Right lobe of liver (tissue), 6 donors: ENCODE results near the gene TMEM248. TPM values are rescaled to one million over a fixed set of nuclear protein-coding genes. Genes with fewer than 3 reads are reported as not detected.

Experiments used
- ATAC-seq, 4 donors: fragments of 200-7000 bp; cut with Tn5 transposase; one replicate each; pipeline ENCODE4 v1.9.1; 2020; ENCODE audit warnings: mild to moderate bottlenecking in 4 of 4, moderate library complexity in 4 of 4
- DNase-seq, 3 donors: peaks; one replicate each; pipeline ENCODE4 v3.0.0-alpha.2; 2020
- H3K27ac ChIP-seq, 3 donors: fragments of 200-600 bp; one replicate each; pipeline ENCODE4 v1.8.0; 2022
- H3K27me3 ChIP-seq, 2 donors: fragments of 200-600 bp; one replicate each; pipeline ENCODE4 v1.8.0; 2022
- H3K36me3 ChIP-seq, 4 donors: fragments of 200-600 bp; sonication (generic) in 1 of 4; one replicate each; pipeline versions ENCODE4 v1.5.1 to v1.8.0; 2017 to 2022; ENCODE audit warnings: control low read depth in 1 of 4
- H3K4me1 ChIP-seq, 4 donors: fragments of 200-600 bp; sonication (generic) in 1 of 4; one replicate each; pipeline versions ENCODE4 v1.5.1 to v1.8.0; 2017 to 2022; ENCODE audit warnings: control low read depth in 1 of 4
- H3K4me3 ChIP-seq, 3 donors: fragments of 200-600 bp; one replicate each; pipeline ENCODE4 v1.8.0; 2022
- H3K9me3 ChIP-seq, 4 donors: fragments of 200-600 bp; sonication (generic) in 1 of 4; one replicate each; pipeline versions ENCODE4 v1.5.1 to v1.8.0; 2017 to 2022; ENCODE audit warnings: control low read depth in 1 of 4
- CTCF ChIP-seq, 4 donors: fragments of 200-600 bp in 3 of 4; fragments of 450-650 bp in 1 of 4; IDR thresholded peaks; one replicate each; pipeline versions ENCODE4 v1.5.1 to v1.8.0; 2016 to 2022; ENCODE audit warnings: antibody characterized with exemption in 4 of 4, mild to moderate bottlenecking in 2 of 4
- POLR2A ChIP-seq: fragments of 450-650 bp; IDR thresholded peaks from one replicate; pipeline ENCODE4 v1.6.1; 2017; ENCODE audit warnings: antibody characterized with exemption, mild to moderate bottlenecking
- WGBS: methylation state at CpG from one replicate; pipeline ENCODE4 v1.1.6; 2018; ENCODE audit warnings: low coverage, low lambda C conversion rate; ENCODE audit not compliant: insufficient coverage; ENCODE audit errors: missing lambda C conversion rate; 5-methylcytosine and 5-hydroxymethylcytosine counted together
- intact Hi-C, 2 donors: fragments of 100-400 bp; cut with DNase I; formaldehyde crosslinking; loops; one replicate each; pipeline versions ENCODE4 v1.11.2 to v1.14.1; 2022
- total RNA-seq, 6 experiments: library from RNA; depleted of rRNA in 2 of 6; stranded (reverse); fragments of >200 nt in 2 of 6; fragmentation: NEBNext Ultra II Directional in 3 of 6; extraction: Animal tissue kit (Norgen Biotek cat#: 25700) in 3 of 6; gene quantifications; one replicate each; pipeline versions ENCODE4 v1.1.0 to v1.2.4, GENCODE V29; 2016 to 2023
- donor health status: DM: no; HTN: yes; CAD: no.
- donor health status: DM: no; HTN: no; CAD: no.
- donor health status: DM: no; HTN: no; CAD: no.
- donor health status: DM: no; HTN: yes; CAD: no.
- donor health status: DM: no; HTN: yes; CAD: no.

TMEM248 gene
- total RNA-seq, 6 experiments from 2014 or later: 53.3 to 76.5 (median 63.2) TPM

GRCh38 chr7:66921396-66921917 lies 432 bp downstream of the TMEM248 start:
- H3K9me3 ChIP-seq: no peaks in the 10 kb centered on the region
- DNase-seq: peak; percentile 48 to 78 (median 60)
- 0% methylated on average over 7 of the region's 47 CpGs for WGBS
- H3K4me1 ChIP-seq: peaks cover 0 to 28% (median 8%) of the 10 kb centered on the region in 4 donors
- intact Hi-C loops: no loop called here
- peak; percentile 45 to 52 (median 49) for ATAC-seq
- H3K36me3 ChIP-seq: peaks cover 0 to 4% (median 0%) of the 10 kb centered on the region in 4 donors
- H3K27me3 ChIP-seq: no peaks in the 10 kb centered on the region
- peak overlapping the region; percentile 83 to 90 (median 88) for H3K4me3 ChIP-seq
- no peak for TF ChIP-seq POLR2A
- H3K27ac ChIP-seq: peak overlapping the region; percentile 70 to 87 (median 85)

GRCh38 chr7:66921918-66922486 lies 977 bp downstream of the TMEM248 start:
- no peaks in the 10 kb centered on the region for H3K27me3 ChIP-seq
- TF ChIP-seq POLR2A (no peak), CTCF (IDR thresholded peaks at IDR 0.05) (no peak)
- no peaks in the 10 kb centered on the region for H3K9me3 ChIP-seq
- DNase-seq: no peak
- peak in 1 of 4 donors; percentile 9 for ATAC-seq
- WGBS: 2% methylated on average over 12 of the region's 15 CpGs
- peak overlapping the region; percentile 70 to 87 (median 85) for H3K27ac ChIP-seq
- peaks cover 0 to 34% (median 8%) of the 10 kb centered on the region in 4 donors for H3K4me1 ChIP-seq
- H3K4me3 ChIP-seq: peak overlapping the region; percentile 83 to 90 (median 88)
- H3K36me3 ChIP-seq: peaks cover 0 to 4% (median 0%) of the 10 kb centered on the region in 4 donors
- intact Hi-C loops: no loop called here

- ATAC-seq (no peak), DNase-seq (no peak)
- Histone ChIP-seq H3K27ac (no peak overlapping the region), H3K4me1 (peaks cover 0 to 36% (median 8%) of the 10 kb centered on the region in 4 donors), H3K36me3 (peaks cover 0 to 4% (median 0%) of the 10 kb centered on the region in 4 donors), H3K27me3 (no peaks in the 10 kb centered on the region), H3K9me3 (no peaks in the 10 kb centered on the region), H3K4me3 (no peak overlapping the region)
- TF ChIP-seq CTCF (IDR thresholded peaks at IDR 0.05) (no peak), POLR2A (no peak)
- intact Hi-C loops: no loop called here
- WGBS: 85% methylated on average over 3 of the region's 3 CpGs
Observed at GRCh38 chr7:66925255-66925654, 4.2 kb downstream of the TMEM248 start.

GRCh38 chr7:66927348-66927948 lies 6.4 kb downstream of the TMEM248 start:
- no peak for ATAC-seq
- WGBS: 41% methylated on average over 7 of the region's 7 CpGs
- peaks cover 0 to 28% (median 5%) of the 10 kb centered on the region in 4 donors for H3K4me1 ChIP-seq
- intact Hi-C loops: no loop called here
- H3K9me3 ChIP-seq: no peaks in the 10 kb centered on the region
- H3K4me3 ChIP-seq: no peak overlapping the region
- no peak for TF ChIP-seq POLR2A
- TF ChIP-seq CTCF (IDR thresholded peaks at IDR 0.05): no peak
- H3K36me3 ChIP-seq: peaks cover 0 to 7% (median 0%) of the 10 kb centered on the region in 4 donors
- no peaks in the 10 kb centered on the region for H3K27me3 ChIP-seq
- DNase-seq: no peak
- no peak overlapping the region for H3K27ac ChIP-seq

GRCh38 chr7:66928388-66928787 lies 7.4 kb downstream of the TMEM248 start:
- no peak overlapping the region for H3K4me3 ChIP-seq
- no peak for TF ChIP-seq CTCF (IDR thresholded peaks at IDR 0.05)
- peaks cover 0 to 7% (median 0%) of the 10 kb centered on the region in 4 donors for H3K36me3 ChIP-seq
- 82% methylated on average over 4 of the region's 4 CpGs for WGBS
- H3K27ac ChIP-seq: no peak overlapping the region
- DNase-seq: no peak
- no peak for ATAC-seq
- H3K9me3 ChIP-seq: no peaks in the 10 kb centered on the region
- intact Hi-C loops: no loop called here
- peaks cover 0 to 19% (median under 1%) of the 10 kb centered on the region in 4 donors for H3K4me1 ChIP-seq
- H3K27me3 ChIP-seq: no peaks in the 10 kb centered on the region
